MCF 10A (cell line): Measurements from ENCODE around the gene ADAMTS2. TPM values are rescaled to one million over a fixed set of nuclear protein-coding genes. Genes with fewer than 3 reads are reported as not detected.

Experiments
- BruUV-seq: library from RNA; stranded (reverse); fragments of 400-500 nt; replicated peaks from 2 replicates; lab custom pipeline; 2021; lab: Mats Ljungman, UMichigan
- CTCF ChIA-PET: fragments of 300-600 bp; sonication (Branson Sonifier 250); formaldehyde crosslinking; extraction: SDS; loops from one replicate; lab custom pipeline; 2021; ENCODE audit warnings: antibody characterized with exemption, inconsistent platforms; lab: Yijun Ruan, JAX
- POLR2A ChIA-PET: fragments of 300-600, 350-650 bp; sonication (Branson Sonifier 250); formaldehyde crosslinking; extraction: SDS; loops from one replicate; lab custom pipeline; 2020; ENCODE audit warnings: antibody characterized with exemption, inconsistent platforms; lab: Yijun Ruan, JAX
- DNase-seq: peaks from one replicate; pipeline ENCODE4 v3.0.0-alpha.2; 2018; ENCODE audit not compliant: unreplicated experiment
- H3K27ac Mint-ChIP-seq: one replicate; pipeline ENCODE4 v1.8.0; 2022; ENCODE audit warnings: mild to moderate bottlenecking, low read depth, mixed read lengths; ENCODE audit not compliant: unreplicated experiment
- H3K27me3 Mint-ChIP-seq: one replicate; pipeline ENCODE4 v1.8.0; 2022; ENCODE audit warnings: mixed read lengths; ENCODE audit not compliant: insufficient read depth, unreplicated experiment
- H3K36me3 Mint-ChIP-seq: one replicate; pipeline ENCODE4 v1.8.0; 2022; ENCODE audit warnings: mild to moderate bottlenecking, moderate library complexity, mixed read lengths; ENCODE audit not compliant: insufficient read depth, unreplicated experiment
- H3K4me1 Mint-ChIP-seq: one replicate; pipeline ENCODE4 v1.8.0; 2022; ENCODE audit warnings: mixed read lengths; ENCODE audit not compliant: insufficient read depth, unreplicated experiment
- H3K4me3 Mint-ChIP-seq: one replicate; pipeline ENCODE4 v1.8.0; 2022; ENCODE audit warnings: mild to moderate bottlenecking, moderate library complexity, mixed read lengths; ENCODE audit not compliant: unreplicated experiment
- H3K9me3 Mint-ChIP-seq: one replicate; pipeline ENCODE4 v1.8.0; 2022; ENCODE audit warnings: mixed read lengths; ENCODE audit not compliant: unreplicated experiment
- intact Hi-C: fragments of 100-400 bp; cut with micrococcal nuclease; formaldehyde crosslinking; loops from 2 replicates; pipeline ENCODE4 v1.14.1; 2022
- total RNA-seq: library from RNA; stranded (reverse); gene quantifications from 2 replicates; pipeline ENCODE4 v1.2.3, GENCODE V29; 2022
- TF ChIP-seq, protein P1 (sequence below): fragments of 200-600 bp; IDR thresholded peaks from one replicate; pipeline ENCODE4 v1.8.0; 2022; ENCODE audit warnings: antibody characterized with exemption, mild to moderate bottlenecking; ENCODE audit not compliant: unreplicated experiment

The ADAMTS2 gene
- total RNA-seq, 1 experiment from 2014 or later = not detected

DNA sequence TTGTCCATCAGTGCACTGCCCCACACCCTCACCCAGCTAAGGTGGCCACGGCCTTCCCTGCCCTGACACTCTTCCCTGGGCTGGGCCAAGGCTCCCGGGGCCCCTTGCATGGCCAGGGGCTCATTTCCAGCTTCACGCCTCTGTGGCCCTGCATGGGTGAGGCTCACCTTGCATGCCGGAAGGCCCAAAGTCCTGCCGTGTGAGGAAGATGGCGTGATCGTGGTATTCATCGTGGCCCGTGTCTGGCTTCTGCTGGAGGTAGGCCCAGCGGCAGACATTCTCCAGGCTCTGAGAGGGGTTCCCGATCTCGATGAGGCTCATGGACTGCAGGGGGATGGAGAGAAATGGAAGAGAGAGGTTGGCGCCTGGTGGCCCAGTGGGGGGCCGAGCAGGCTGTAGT lies 186.7 kb downstream of the ADAMTS2 start:
- no peaks in the 10 kb centered on the region for H3K36me3 Mint-ChIP-seq
- peaks cover 33% of the 10 kb centered on the region for H3K9me3 Mint-ChIP-seq
- no peak overlapping the region for H3K4me3 Mint-ChIP-seq
- no peaks in the 10 kb centered on the region for H3K4me1 Mint-ChIP-seq
- BruUV-seq = no TSS peak
- H3K27ac Mint-ChIP-seq = no peak overlapping the region
- no peaks in the 10 kb centered on the region for H3K27me3 Mint-ChIP-seq
- intact Hi-C loops = no loop called here
- TF ChIP-seq, protein P1, sequence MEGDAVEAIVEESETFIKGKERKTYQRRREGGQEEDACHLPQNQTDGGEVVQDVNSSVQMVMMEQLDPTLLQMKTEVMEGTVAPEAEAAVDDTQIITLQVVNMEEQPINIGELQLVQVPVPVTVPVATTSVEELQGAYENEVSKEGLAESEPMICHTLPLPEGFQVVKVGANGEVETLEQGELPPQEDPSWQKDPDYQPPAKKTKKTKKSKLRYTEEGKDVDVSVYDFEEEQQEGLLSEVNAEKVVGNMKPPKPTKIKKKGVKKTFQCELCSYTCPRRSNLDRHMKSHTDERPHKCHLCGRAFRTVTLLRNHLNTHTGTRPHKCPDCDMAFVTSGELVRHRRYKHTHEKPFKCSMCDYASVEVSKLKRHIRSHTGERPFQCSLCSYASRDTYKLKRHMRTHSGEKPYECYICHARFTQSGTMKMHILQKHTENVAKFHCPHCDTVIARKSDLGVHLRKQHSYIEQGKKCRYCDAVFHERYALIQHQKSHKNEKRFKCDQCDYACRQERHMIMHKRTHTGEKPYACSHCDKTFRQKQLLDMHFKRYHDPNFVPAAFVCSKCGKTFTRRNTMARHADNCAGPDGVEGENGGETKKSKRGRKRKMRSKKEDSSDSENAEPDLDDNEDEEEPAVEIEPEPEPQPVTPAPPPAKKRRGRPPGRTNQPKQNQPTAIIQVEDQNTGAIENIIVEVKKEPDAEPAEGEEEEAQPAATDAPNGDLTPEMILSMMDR = no peak
- ChIA-PET CTCF (no interaction called here), POLR2A (no interaction called here)
- no peak for DNase-seq

DNA sequence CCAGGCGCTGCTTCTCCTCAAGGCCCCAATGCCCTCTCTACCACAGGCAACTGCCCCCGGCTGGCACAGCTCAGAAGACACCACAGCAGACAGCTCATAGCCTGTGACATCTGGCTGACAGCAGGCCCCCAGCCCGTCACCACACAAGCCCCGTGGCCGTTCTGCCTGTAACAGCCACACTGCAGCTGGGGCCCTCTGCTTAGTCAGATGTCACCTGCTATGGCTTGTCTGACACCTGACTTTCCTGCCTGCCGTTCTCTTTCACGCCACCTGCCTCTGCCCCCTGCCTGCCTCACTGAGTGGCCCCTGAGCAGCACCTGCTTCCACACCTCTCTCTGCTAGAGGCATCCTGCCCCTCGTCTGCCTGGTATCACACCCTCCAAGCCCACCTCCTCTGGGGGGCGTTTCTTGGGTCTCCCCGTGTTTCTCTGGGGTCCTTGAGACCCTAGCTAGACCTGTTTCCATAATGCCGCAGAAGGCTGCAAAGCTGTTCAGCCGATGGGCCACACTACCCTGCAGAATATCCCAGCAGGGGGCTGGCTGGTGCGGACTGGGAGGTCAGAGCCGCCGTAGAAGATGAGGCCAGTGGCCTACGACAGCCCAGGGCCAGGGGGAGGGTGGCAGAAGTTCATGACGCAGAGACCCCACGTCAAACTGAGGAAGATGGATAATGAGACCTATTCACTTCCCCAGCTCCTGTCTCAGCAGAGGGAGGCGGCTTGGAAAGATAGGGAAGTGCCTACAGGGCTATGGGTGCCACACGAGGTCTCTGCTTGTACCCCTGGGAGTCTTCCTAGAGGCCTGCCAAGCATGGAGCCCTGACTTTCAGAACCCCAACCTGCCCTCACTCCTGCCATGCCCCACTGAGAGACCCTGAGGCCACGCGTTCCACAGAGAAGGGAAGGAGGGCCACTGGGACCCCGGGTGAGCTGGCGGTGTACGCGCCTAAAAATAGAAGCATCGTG lies 190.0 kb downstream of the ADAMTS2 start:
- no TSS peak for BruUV-seq
- Mint-ChIP-seq H3K4me1 (no peaks in the 10 kb centered on the region), H3K36me3 (no peaks in the 10 kb centered on the region), H3K4me3 (no peak overlapping the region), H3K9me3 (peaks cover 25% of the 10 kb centered on the region), H3K27me3 (no peaks in the 10 kb centered on the region), H3K27ac (no peak overlapping the region)
- no peak for DNase-seq
- TF ChIP-seq, protein P1 = no peak
- intact Hi-C loops = no loop called here
- ChIA-PET POLR2A (no interaction called here), CTCF (interaction anchor here (0.6 to 1.1 kb wide), 3 partner anchors 10 to 56 kb away, joined by 3 read pairs; no protein-coding TSS in a partner anchor)

DNA sequence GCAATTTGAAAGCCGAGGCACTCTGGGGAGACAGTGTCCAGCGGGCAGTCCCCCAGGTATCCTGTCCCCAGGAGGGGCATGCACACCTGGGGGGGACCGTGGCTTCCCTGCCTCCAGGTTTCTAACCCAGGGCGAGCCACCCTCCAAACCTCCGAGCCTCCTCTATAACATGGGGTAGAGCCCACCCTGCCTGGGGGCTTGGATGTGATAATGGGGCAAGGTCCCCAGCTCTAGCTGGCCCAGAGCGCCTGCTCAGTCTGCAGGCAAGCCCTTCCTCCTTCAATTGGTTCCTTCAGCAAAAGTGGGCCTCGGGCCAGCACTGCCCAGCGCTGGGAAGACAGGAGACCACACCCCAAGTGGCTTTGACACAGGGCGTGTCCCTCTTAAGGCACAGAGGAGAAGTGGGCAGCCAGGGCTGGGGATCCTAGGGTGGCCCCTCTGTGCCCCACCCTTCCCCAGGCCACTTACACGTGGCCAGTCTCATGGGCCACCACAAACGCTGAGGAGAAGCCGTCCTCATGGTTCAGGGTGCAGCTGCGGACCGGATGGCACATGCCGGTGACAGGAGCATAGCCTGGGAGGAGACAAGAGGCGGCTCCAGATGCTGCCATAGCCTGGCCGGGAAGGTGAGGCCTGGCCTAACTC lies 190.8 kb downstream of the ADAMTS2 start:
- Mint-ChIP-seq H3K36me3 (no peaks in the 10 kb centered on the region), H3K27me3 (no peaks in the 10 kb centered on the region), H3K9me3 (peaks cover 29% of the 10 kb centered on the region), H3K4me3 (no peak overlapping the region), H3K4me1 (no peaks in the 10 kb centered on the region), H3K27ac (no peak overlapping the region)
- TF ChIP-seq, protein P1 = no peak
- CTCF ChIA-PET = interaction anchor here (0.6 to 0.8 kb wide), 2 partner anchors 11 to 56 kb away, joined by 3 read pairs; no protein-coding TSS in a partner anchor
- intact Hi-C loops = no loop called here
- POLR2A ChIA-PET = no interaction called here
- no peak for DNase-seq
- BruUV-seq = no TSS peak

DNA sequence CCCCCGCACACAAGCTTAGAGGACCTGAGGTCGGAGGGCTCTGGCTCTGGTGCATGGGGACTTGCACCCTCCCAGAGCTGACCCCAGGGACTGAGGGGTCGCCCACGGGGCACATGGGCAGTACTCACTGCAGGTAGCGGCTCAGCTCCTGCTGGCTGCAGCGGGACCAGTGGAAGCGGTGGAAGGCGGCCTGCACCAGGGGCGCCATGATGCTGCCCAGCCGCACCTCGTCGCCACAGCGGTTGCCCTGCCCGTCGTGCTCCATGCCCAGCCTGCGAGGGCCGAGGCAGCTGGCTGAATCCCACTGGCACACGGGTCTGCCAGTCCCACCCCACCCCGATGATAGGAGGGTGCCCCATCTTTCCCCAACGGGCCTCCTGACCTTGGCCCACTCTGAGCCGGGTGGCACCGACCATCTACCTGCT lies 191.3 kb downstream of the ADAMTS2 start:
- TF ChIP-seq, protein P1 = no peak
- ChIA-PET CTCF (interaction anchor here (0.6 to 0.8 kb wide), 2 partner anchors 13 to 67 kb away, joined by 3 read pairs; no protein-coding TSS in a partner anchor), POLR2A (no interaction called here)
- BruUV-seq = no TSS peak
- Mint-ChIP-seq H3K9me3 (peaks cover 29% of the 10 kb centered on the region), H3K27me3 (no peaks in the 10 kb centered on the region), H3K4me1 (no peaks in the 10 kb centered on the region), H3K27ac (no peak overlapping the region), H3K4me3 (no peak overlapping the region), H3K36me3 (no peaks in the 10 kb centered on the region)
- intact Hi-C loops = no loop called here
- no peak for DNase-seq
